MM.1S (cell line): ENCODE data around the gene NAALADL2.

Experiments
- DNase-seq: peaks from one replicate; pipeline ENCODE4 v3.0.0-alpha.2; 2015
- H2AFZ ChIP-seq: fragments of 300-600 bp; sonication (generic); 2 replicates; pipeline ENCODE4 v1.6.0; 2016; ENCODE audit warnings: antibody characterized with exemption, low read length
- H3F3A ChIP-seq: fragments of 300-600 bp; sonication (generic); 2 replicates; pipeline ENCODE4 v1.6.1; 2016; ENCODE audit warnings: mild to moderate bottlenecking, antibody characterized with exemption, low read length, moderate library complexity, mixed read lengths; ENCODE audit not compliant: insufficient read depth
- H3K27ac ChIP-seq: fragments of 300-600 bp; sonication (generic); 2 replicates; pipeline ENCODE4 v1.5.1; 2016; ENCODE audit warnings: mild to moderate bottlenecking, low read length
- H3K27me3 ChIP-seq: fragments of 300-600 bp; sonication (generic); replicated peaks from 2 replicates; pipeline ENCODE4 v1.6.0; 2016; ENCODE audit warnings: low read length; ENCODE audit not compliant: insufficient read depth
- H3K36me3 ChIP-seq: fragments of 300-600 bp; sonication (generic); replicated peaks from 2 replicates; pipeline ENCODE4 v1.6.1; 2016; ENCODE audit warnings: mild to moderate bottlenecking, low read length, mixed read lengths; ENCODE audit not compliant: insufficient read depth
- H3K4me1 ChIP-seq: fragments of 300-600 bp; sonication (generic); 2 replicates; pipeline ENCODE4 v1.6.1; 2016; ENCODE audit warnings: low read length, mixed read lengths
- H3K4me2 ChIP-seq: fragments of 300-600 bp; sonication (generic); 2 replicates; pipeline ENCODE4 v1.6.0; 2016; ENCODE audit warnings: low read depth, low read length
- H3K4me3 ChIP-seq: fragments of 300-600 bp; sonication (generic); 2 replicates; pipeline ENCODE4 v1.5.1; 2016; ENCODE audit warnings: low read length, mixed read lengths
- H3K79me2 ChIP-seq: fragments of 300-600 bp; sonication (generic); 2 replicates; pipeline ENCODE4 v1.6.1; 2016; ENCODE audit warnings: mixed run types, low read length, mixed read lengths
- H3K9ac ChIP-seq: fragments of 300-600 bp; sonication (generic); 2 replicates; pipeline ENCODE4 v1.6.1; 2016; ENCODE audit warnings: low read length, mixed read lengths
- H3K9me2 ChIP-seq: fragments of 300-600 bp; sonication (generic); replicated peaks from 2 replicates; pipeline ENCODE4 v1.6.1; 2016; ENCODE audit warnings: mild to moderate bottlenecking, low read length, mixed read lengths; ENCODE audit not compliant: insufficient read depth
- H3K9me3 ChIP-seq: fragments of 300-600 bp; sonication (generic); replicated peaks from 2 replicates; pipeline ENCODE4 v1.6.1; 2016; ENCODE audit warnings: mild to moderate bottlenecking, low read length, mixed read lengths; ENCODE audit not compliant: insufficient read depth
- H4K20me1 ChIP-seq: fragments of 300-600 bp; sonication (generic); 2 replicates; pipeline ENCODE4 v1.6.1; 2016; ENCODE audit warnings: mild to moderate bottlenecking, low read length, moderate library complexity, mixed read lengths; ENCODE audit not compliant: insufficient read depth
- CTCF ChIP-seq: fragments of 300-600 bp; sonication (generic); IDR thresholded peaks from 2 replicates; pipeline ENCODE4 v1.5.1; 2016; ENCODE audit warnings: antibody characterized with exemption, low read length, mixed read lengths
- EZH2 ChIP-seq: fragments of 300-600 bp; sonication (generic); optimal IDR thresholded peaks from 2 replicates; pipeline ENCODE3; 2017; ENCODE audit warnings: low read depth, mild to moderate bottlenecking, antibody characterized with exemption, low read length, mixed read lengths
- EZH2phosphoT487 ChIP-seq: fragments of 300-600 bp; sonication (generic); IDR thresholded peaks from 2 replicates; pipeline ENCODE4 v1.6.1; 2018; ENCODE audit warnings: antibody characterized with exemption, low read length

NAALADL2 gene

GRCh38 chr3:175094344-175094743, 235.2 kb downstream of the NAALADL2 start:
- Histone ChIP-seq H3K4me2 (no peak overlapping the region), H3K9me3 (no peaks in the 10 kb centered on the region), H3K27ac (no peak overlapping the region), H2AFZ (no peak overlapping the region), H3K79me2 (no peaks in the 10 kb centered on the region), H3K4me1 (no peaks in the 10 kb centered on the region), H3K9me2 (no peaks in the 10 kb centered on the region), H3K36me3 (no peaks in the 10 kb centered on the region), H3F3A (no peaks in the 10 kb centered on the region), H3K4me3 (no peak overlapping the region), H3K27me3 (no peaks in the 10 kb centered on the region), H4K20me1 (no peaks in the 10 kb centered on the region), H3K9ac (no peak overlapping the region)
- TF ChIP-seq EZH2phosphoT487: no peak
- TF ChIP-seq EZH2: no peak
- no peak for DNase-seq

- Histone ChIP-seq H3K9ac (no peak overlapping the region), H3K4me1 (no peaks in the 10 kb centered on the region), H3K79me2 (no peaks in the 10 kb centered on the region), H3K4me3 (no peak overlapping the region), H3K27me3 (no peaks in the 10 kb centered on the region), H3K27ac (no peak overlapping the region), H4K20me1 (no peaks in the 10 kb centered on the region), H2AFZ (no peak overlapping the region), H3K9me3 (no peaks in the 10 kb centered on the region), H3K36me3 (no peaks in the 10 kb centered on the region), H3K9me2 (no peaks in the 10 kb centered on the region), H3F3A (no peaks in the 10 kb centered on the region), H3K4me2 (no peak overlapping the region)
- DNase-seq: no peak
- TF ChIP-seq EZH2 (no peak), EZH2phosphoT487 (no peak), CTCF (no peak)
Measured at GRCh38 chr3:175098644-175099043, 239.5 kb downstream of the NAALADL2 start.

- Histone ChIP-seq H3K9me2 (no peaks in the 10 kb centered on the region), H3K27me3 (no peaks in the 10 kb centered on the region), H3K79me2 (no peaks in the 10 kb centered on the region), H3K4me3 (no peak overlapping the region), H4K20me1 (no peaks in the 10 kb centered on the region), H3K4me2 (no peak overlapping the region), H3K4me1 (no peaks in the 10 kb centered on the region), H3K36me3 (no peaks in the 10 kb centered on the region), H2AFZ (no peak overlapping the region), H3K9ac (no peak overlapping the region), H3F3A (no peaks in the 10 kb centered on the region), H3K27ac (no peak overlapping the region), H3K9me3 (no peaks in the 10 kb centered on the region)
- DNase-seq: no peak
- TF ChIP-seq EZH2 (no peak), EZH2phosphoT487 (no peak), CTCF (no peak)
Measured at GRCh38 chr3:175102161-175102560, 243.0 kb downstream of the NAALADL2 start.

GRCh38 chr3:175103298-175103697, 244.2 kb downstream of the NAALADL2 start:
- TF ChIP-seq EZH2phosphoT487 (no peak), CTCF (no peak), EZH2 (no peak)
- no peak overlapping the region for H3K27ac ChIP-seq

More at GRCh38 chr3:175103298-175103697, 244.2 kb downstream of the NAALADL2 start:
- Histone ChIP-seq H3F3A (no peaks in the 10 kb centered on the region), H3K9me3 (no peaks in the 10 kb centered on the region), H4K20me1 (no peaks in the 10 kb centered on the region), H3K9me2 (no peaks in the 10 kb centered on the region), H3K79me2 (no peaks in the 10 kb centered on the region), H3K36me3 (no peaks in the 10 kb centered on the region), H3K4me1 (no peaks in the 10 kb centered on the region), H3K4me2 (no peak overlapping the region), H2AFZ (no peak overlapping the region), H3K9ac (no peak overlapping the region), H3K27me3 (no peaks in the 10 kb centered on the region), H3K4me3 (no peak overlapping the region)
- no peak for DNase-seq
